ENCODE measurements around the gene TBC1D7. TPM values are rescaled to one million over a fixed set of nuclear protein-coding genes. Genes with fewer than 3 reads are reported as not detected.

Gene TBC1D7
- total and polyA plus RNA-seq, 7 donors = 7.2 to 33.6 (median 13.8) TPM

GRCh38 chr6:13296536-13296997 lies 31.8 kb downstream of the TBC1D7 start:
- Histone ChIP-seq H3K4me3 (no peak overlapping the region), H3K36me3 (peaks cover 9 to 71% (median 13%) of the 10 kb centered on the region in 4 donors)
- intact Hi-C loops (cut with DNase I) = no loop called here

GRCh38 chr6:13295576-13295975 lies 32.8 kb downstream of the TBC1D7 start:
- no peak for TF ChIP-seq EP300 (IDR thresholded peaks at IDR 0.05)
- TF ChIP-seq CTCF (IDR thresholded peaks at IDR 0.05) = no peak
- TF ChIP-seq POLR2A (IDR thresholded peaks at IDR 0.05) = no peak
- no peak for TF ChIP-seq POLR2AphosphoS5 (IDR thresholded peaks at IDR 0.05)
- H3K36me3 ChIP-seq = peaks cover 9 to 67% (median 13%) of the 10 kb centered on the region in 4 donors
- no peak for DNase-seq
- 85 to 95% methylated on average over 11 of the region's 11 CpGs for WGBS, 2 donors
- H3K4me1 ChIP-seq = no peaks in the 10 kb centered on the region
- intact Hi-C loops (cut with DNase I) = no loop called here
- H3K9me3 ChIP-seq = no peaks in the 10 kb centered on the region
- H3K27ac ChIP-seq = no peak overlapping the region
- no peaks in the 10 kb centered on the region for H3K27me3 ChIP-seq
- H3K4me3 ChIP-seq = no peak overlapping the region

More at GRCh38 chr6:13296536-13296997, 31.8 kb downstream of the TBC1D7 start:
- Histone ChIP-seq H3K9me3 (no peaks in the 10 kb centered on the region), H3K27me3 (no peaks in the 10 kb centered on the region), H3K4me1 (no peaks in the 10 kb centered on the region), H3K27ac (no peak overlapping the region)
- no peak for DNase-seq
- WGBS, 2 donors = 82 to 96% methylated on average over 9 of the region's 9 CpGs
- TF ChIP-seq POLR2A (IDR thresholded peaks at IDR 0.05) = no peak

GRCh38 chr6:13294499-13295069 lies 33.8 kb downstream of the TBC1D7 start:
- DNase-seq = no peak
- 75 to 89% methylated on average over 13 of the region's 13 CpGs for WGBS, 2 donors
- Histone ChIP-seq H3K36me3 (peaks cover 9 to 58% (median 13%) of the 10 kb centered on the region in 4 donors), H3K4me1 (no peaks in the 10 kb centered on the region), H3K27ac (no peak overlapping the region), H3K9me3 (no peaks in the 10 kb centered on the region), H3K27me3 (no peaks in the 10 kb centered on the region), H3K4me3 (no peak overlapping the region)
- intact Hi-C loops (cut with DNase I) = no loop called here
- no peak for TF ChIP-seq POLR2AphosphoS5 (IDR thresholded peaks at IDR 0.05)
- TF ChIP-seq EP300 (IDR thresholded peaks at IDR 0.05) = no peak
- TF ChIP-seq CTCF (IDR thresholded peaks at IDR 0.05) = no peak
- TF ChIP-seq POLR2A (IDR thresholded peaks at IDR 0.05) = no peak

- intact Hi-C loops (cut with DNase I) = no loop called here
- WGBS, 2 donors = 86 to 96% methylated on average over 9 of the region's 9 CpGs
- no peaks in the 10 kb centered on the region for H3K4me1 ChIP-seq
- H3K27me3 ChIP-seq = no peaks in the 10 kb centered on the region
- DNase-seq = no peak
- no peak overlapping the region for H3K27ac ChIP-seq
- TF ChIP-seq CTCF (IDR thresholded peaks at IDR 0.05) = no peak
- no peak for TF ChIP-seq EP300 (IDR thresholded peaks at IDR 0.05)
- TF ChIP-seq POLR2AphosphoS5 (IDR thresholded peaks at IDR 0.05) = no peak
- TF ChIP-seq POLR2A (IDR thresholded peaks at IDR 0.05) = no peak
- peaks cover 0 to under 1% (median 0%) of the 10 kb centered on the region in 4 donors for H3K9me3 ChIP-seq
- H3K36me3 ChIP-seq = peaks cover 9 to 50% (median 15%) of the 10 kb centered on the region in 4 donors
- no peak overlapping the region for H3K4me3 ChIP-seq
Measured at GRCh38 chr6:13292774-13293173, 35.6 kb downstream of the TBC1D7 start.

- H3K9me3 ChIP-seq = peaks cover 0 to 12% (median 5%) of the 10 kb centered on the region in 4 donors
- no peak for DNase-seq
- no peaks in the 10 kb centered on the region for H3K4me1 ChIP-seq
- TF ChIP-seq POLR2AphosphoS5 (IDR thresholded peaks at IDR 0.05) (no peak), CTCF (IDR thresholded peaks at IDR 0.05) (no peak), EP300 (IDR thresholded peaks at IDR 0.05) (no peak), POLR2A (IDR thresholded peaks at IDR 0.05) (no peak)
- WGBS, 2 donors = 84 to 97% methylated on average over 2 of the region's 2 CpGs
- no peaks in the 10 kb centered on the region for H3K27me3 ChIP-seq
- H3K27ac ChIP-seq = no peak overlapping the region
- H3K36me3 ChIP-seq = peaks cover 9 to 32% (median 15%) of the 10 kb centered on the region in 4 donors
- no peak overlapping the region for H3K4me3 ChIP-seq
- intact Hi-C loops (cut with DNase I) = no loop called here
Measured at GRCh38 chr6:13290335-13290734, 38.0 kb downstream of the TBC1D7 start.
